HG03571 (cell line): ENCODE measurements around the gene RRP7A.
A peak's percentile ranks its signal among the peaks of the same experiment; 100 is the strongest.
"Not testable (repeated sequence)": the region's sequence is repeated elsewhere in the genome, so short reads cannot be mapped to it uniquely, and the experiment has no call there.

Experiments
- ATAC-seq: cut with Tn5 transposase; IDR thresholded peaks from one replicate; pipeline ENCODE4 v1.9.1; 2021; ENCODE audit not compliant: unreplicated experiment

The RRP7A gene

GRCh38 chr22:42536166-42536565 lies 16.6 kb upstream of the RRP7A start:
- ATAC-seq = no peak

GRCh38 chr22:42535082-42535731 lies 15.6 kb upstream of the RRP7A start:
- not testable (repeated sequence) for ATAC-seq

- no peak for ATAC-seq
Measured at GRCh38 chr22:42533638-42533977, 14.0 kb upstream of the RRP7A start.

GRCh38 chr22:42531401-42532084 lies 11.9 kb upstream of the RRP7A start:
- not testable (repeated sequence) for ATAC-seq

- ATAC-seq = not testable (repeated sequence)
Measured at GRCh38 chr22:42529435-42529834, 9.8 kb upstream of the RRP7A start.

GRCh38 chr22:42528591-42529307 lies 9.2 kb upstream of the RRP7A start:
- no peak for ATAC-seq

GRCh38 chr22:42522546-42522945 lies 3.0 kb upstream of the RRP7A start:
- ATAC-seq = no peak

GRCh38 chr22:42521228-42521546 lies 1.6 kb upstream of the RRP7A start:
- no peak for ATAC-seq

- peak; percentile 15 for ATAC-seq
Measured at GRCh38 chr22:42518638-42519524, 715 bp downstream of the RRP7A start.

GRCh38 chr22:42517103-42517502 lies 2.5 kb downstream of the RRP7A start:
- ATAC-seq = not testable (repeated sequence)

- no peak for ATAC-seq
Measured at GRCh38 chr22:42515896-42516295, 3.7 kb downstream of the RRP7A start.

- ATAC-seq = not testable (repeated sequence)
Measured at GRCh38 chr22:42515304-42515703, 4.3 kb downstream of the RRP7A start.

GRCh38 chr22:42514331-42514730 lies 5.3 kb downstream of the RRP7A start:
- ATAC-seq = not testable (repeated sequence)

- not testable (repeated sequence) for ATAC-seq
Measured at GRCh38 chr22:42512273-42512990, 7.2 kb downstream of the RRP7A start.

- no peak for ATAC-seq
Measured at GRCh38 chr22:42511401-42511891, 8.2 kb downstream of the RRP7A start.

GRCh38 chr22:42509548-42509947 lies 10.0 kb downstream of the RRP7A start:
- ATAC-seq = no peak

GRCh38 chr22:42508975-42509364 lies 10.6 kb downstream of the RRP7A start:
- not testable (repeated sequence) for ATAC-seq

- not testable (repeated sequence) for ATAC-seq
Measured at GRCh38 chr22:42508327-42508974, 11.1 kb downstream of the RRP7A start.

- ATAC-seq = no peak
Measured at GRCh38 chr22:42500836-42501179, 18.8 kb downstream of the RRP7A start.
